ENCODE measurements around the gene EXD3.

GRCh38 chr9:137460363-137461315 lies 37.7 kb upstream of the EXD3 start:
- no peak for TF ChIP-seq POLR2A (IDR thresholded peaks at IDR 0.05; ENCODE audit: low read length)
- no peak for TF ChIP-seq GATA1 (IDR thresholded peaks at IDR 0.05; ENCODE audit: low read depth, low read length)
